DOHH2 (cell line): ENCODE results near the gene TBL3.

Source experiments
- CTCF ChIP-seq: fragments of 200-600 bp; sonication (generic); IDR thresholded peaks from one replicate; pipeline ENCODE4 v1.5.1; 2014; ENCODE audit warnings: antibody characterized with exemption, mild to moderate bottlenecking, low read depth, low read length; ENCODE audit not compliant: poor library complexity, severe bottlenecking
- EZH2phosphoT487 ChIP-seq: fragments of 200-600 bp; sonication (generic); IDR thresholded peaks from 2 replicates; pipeline ENCODE4 v1.6.1; 2017; ENCODE audit warnings: borderline replicate concordance, mild to moderate bottlenecking, antibody characterized with exemption, low read length, moderate library complexity, mixed read lengths

- TF ChIP-seq CTCF (no peak), EZH2phosphoT487 (no peak)
Measured at GRCh38 chr16:1950559-1950958, 21.3 kb upstream of the TBL3 start.
